Thoracic aorta (tissue), 2 donors: Measurements from ENCODE around the gene KDM1B. TPM values are rescaled to one million over a fixed set of nuclear protein-coding genes. Genes with fewer than 3 reads are reported as not detected.

Source experiments
- ATAC-seq: fragments of 150-250 bp; one replicate; pipeline ENCODE4 v1.8.0; 2017; ENCODE audit warnings: low read depth; ENCODE audit not compliant: insufficient number of reproducible peaks, low FRiP score
- DNase-seq: peaks from one replicate; pipeline ENCODE4 v3.0.0-alpha.2; 2020; ENCODE audit warnings: low spot score
- H3K27ac ChIP-seq, 2 donors: fragments of 200-600 bp; sonication (generic); 1 replicate in 1 of 2; 2 replicates in 1 of 2; pipeline ENCODE4 v1.5.1; 2016; ENCODE audit warnings: mild to moderate bottlenecking in 2 of 2, moderate library complexity in 2 of 2
- H3K27me3 ChIP-seq: fragments of 200-600 bp; sonication (generic); replicated peaks from 2 replicates; pipeline ENCODE4 v1.6.0; 2016; ENCODE audit warnings: mild to moderate bottlenecking; ENCODE audit not compliant: insufficient read depth
- H3K36me3 ChIP-seq: fragments of 200-600 bp; sonication (generic); one replicate; pipeline ENCODE4 v1.5.1; 2016
- H3K4me1 ChIP-seq, 2 donors: fragments of 200-600 bp; sonication (generic); 1 replicate in 1 of 2; 2 replicates in 1 of 2; pipeline versions ENCODE4 v1.5.1 to v1.6.0; 2016; ENCODE audit warnings: low read depth in 2 of 2, mild to moderate bottlenecking in 1 of 2; ENCODE audit not compliant: control insufficient read depth in 1 of 2
- H3K4me3 ChIP-seq: fragments of 200-600 bp; sonication (generic); 2 replicates; pipeline ENCODE4 v1.5.1; 2016; ENCODE audit warnings: mild to moderate bottlenecking
- H3K9me3 ChIP-seq: fragments of 200-600 bp; sonication (generic); 2 replicates; pipeline ENCODE4 v1.5.1; 2016
- total RNA-seq, 2 donors: library from RNA; depleted of rRNA; stranded (reverse); fragments of >200 nt; gene quantifications; one replicate each; pipeline versions ENCODE4 v1.1.0 to v1.2.3, GENCODE V29; 2016
- TF ChIP-seq, protein P1 (sequence below): fragments of 200-600 bp; sonication (generic); IDR thresholded peaks from one replicate; pipeline ENCODE4 v1.5.1; 2019; ENCODE audit warnings: antibody characterized with exemption

Gene KDM1B
- total RNA-seq, 2 donors from 2014 or later = 10.3 TPM

DNA sequence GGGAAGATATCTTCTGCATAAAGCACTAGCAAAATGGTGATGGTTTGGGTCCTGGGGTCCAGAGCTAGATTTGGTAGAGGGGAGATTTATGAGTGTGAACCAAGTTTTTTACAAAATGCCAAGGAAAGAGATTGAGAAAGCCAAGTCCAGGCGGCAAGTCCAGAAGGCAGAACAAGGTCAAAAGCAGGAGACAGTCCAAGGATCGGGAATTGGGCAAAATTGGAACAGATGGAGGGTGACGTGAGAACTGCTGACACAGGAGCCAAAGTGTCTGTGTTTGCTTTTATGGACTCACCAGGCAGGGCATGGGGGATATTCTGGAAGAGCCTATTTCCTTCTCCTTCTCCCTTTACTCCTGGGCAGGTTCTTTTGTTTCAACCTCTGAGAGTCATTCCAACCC is 36.9 kb upstream of the KDM1B start:
- H3K4me3 ChIP-seq = no peak overlapping the region
- ATAC-seq = no peak
- H3K4me1 ChIP-seq = peaks cover 2 to 15% of the 10 kb centered on the region in 2 donors
- H3K27me3 ChIP-seq = no peaks in the 10 kb centered on the region
- no peak for DNase-seq
- H3K27ac ChIP-seq = no peak overlapping the region
- TF ChIP-seq, protein P1, sequence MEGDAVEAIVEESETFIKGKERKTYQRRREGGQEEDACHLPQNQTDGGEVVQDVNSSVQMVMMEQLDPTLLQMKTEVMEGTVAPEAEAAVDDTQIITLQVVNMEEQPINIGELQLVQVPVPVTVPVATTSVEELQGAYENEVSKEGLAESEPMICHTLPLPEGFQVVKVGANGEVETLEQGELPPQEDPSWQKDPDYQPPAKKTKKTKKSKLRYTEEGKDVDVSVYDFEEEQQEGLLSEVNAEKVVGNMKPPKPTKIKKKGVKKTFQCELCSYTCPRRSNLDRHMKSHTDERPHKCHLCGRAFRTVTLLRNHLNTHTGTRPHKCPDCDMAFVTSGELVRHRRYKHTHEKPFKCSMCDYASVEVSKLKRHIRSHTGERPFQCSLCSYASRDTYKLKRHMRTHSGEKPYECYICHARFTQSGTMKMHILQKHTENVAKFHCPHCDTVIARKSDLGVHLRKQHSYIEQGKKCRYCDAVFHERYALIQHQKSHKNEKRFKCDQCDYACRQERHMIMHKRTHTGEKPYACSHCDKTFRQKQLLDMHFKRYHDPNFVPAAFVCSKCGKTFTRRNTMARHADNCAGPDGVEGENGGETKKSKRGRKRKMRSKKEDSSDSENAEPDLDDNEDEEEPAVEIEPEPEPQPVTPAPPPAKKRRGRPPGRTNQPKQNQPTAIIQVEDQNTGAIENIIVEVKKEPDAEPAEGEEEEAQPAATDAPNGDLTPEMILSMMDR = no peak
- no peaks in the 10 kb centered on the region for H3K9me3 ChIP-seq
- no peaks in the 10 kb centered on the region for H3K36me3 ChIP-seq

- Histone ChIP-seq H3K27ac (no peak overlapping the region), H3K36me3 (no peaks in the 10 kb centered on the region)
- ATAC-seq = no peak
Measured at GRCh38 chr6:18119236-18119635, 36.0 kb upstream of the KDM1B start.

GRCh38 chr6:18121580-18122127 is 33.6 kb upstream of the KDM1B start:
- H3K36me3 ChIP-seq = no peaks in the 10 kb centered on the region
- ATAC-seq (no peak), DNase-seq (no peak)
- no peaks in the 10 kb centered on the region for H3K9me3 ChIP-seq
- H3K4me3 ChIP-seq = peak overlapping the region; percentile 74
- TF ChIP-seq, protein P1 = no peak
- H3K27ac ChIP-seq = peak overlapping the region in 1 of 2 donors; percentile 4
- H3K4me1 ChIP-seq = peaks cover 2 to 15% of the 10 kb centered on the region in 2 donors
- no peaks in the 10 kb centered on the region for H3K27me3 ChIP-seq

More at GRCh38 chr6:18119236-18119635, 36.0 kb upstream of the KDM1B start:
- DNase-seq = no peak
- TF ChIP-seq, protein P1 = no peak
- no peak overlapping the region for H3K4me3 ChIP-seq
- H3K9me3 ChIP-seq = no peaks in the 10 kb centered on the region
- peaks cover 2 to 15% of the 10 kb centered on the region in 2 donors for H3K4me1 ChIP-seq
- no peaks in the 10 kb centered on the region for H3K27me3 ChIP-seq

GRCh38 chr6:18122128-18123093 is 32.8 kb upstream of the KDM1B start, which contains the start of gene NHLRC1:
TSS of gene NHLRC1 (minus strand) at chr6:18122677. CDS start at chr6:18122606, 71 bp downstream.
- ATAC-seq (peak; percentile 86), DNase-seq (peak; percentile 82)
- no peaks in the 10 kb centered on the region for H3K27me3 ChIP-seq
- H3K4me3 ChIP-seq = peak within 1 kb of the TSS; percentile 74
- H3K4me1 ChIP-seq = peaks cover 2 to 15% of the 10 kb centered on the region in 2 donors
- H3K36me3 ChIP-seq = no peaks in the 10 kb centered on the region
- TF ChIP-seq, protein P1 = peak; percentile 95
- H3K9me3 ChIP-seq = no peaks in the 10 kb centered on the region
- peak within 1 kb of the TSS; percentile 4 to 22 for H3K27ac ChIP-seq

- DNase-seq = no peak
- H3K27me3 ChIP-seq = no peaks in the 10 kb centered on the region
- no peaks in the 10 kb centered on the region for H3K9me3 ChIP-seq
- ATAC-seq = no peak
- peaks cover 7% of the 10 kb centered on the region for H3K36me3 ChIP-seq
- no peak overlapping the region for H3K27ac ChIP-seq
- peaks cover 2 to 15% of the 10 kb centered on the region in 2 donors for H3K4me1 ChIP-seq
- TF ChIP-seq, protein P1 = no peak
- no peak overlapping the region for H3K4me3 ChIP-seq
Measured at GRCh38 chr6:18126121-18126520, 29.1 kb upstream of the KDM1B start.
